CD8-positive, alpha-beta memory T cell (primary cell): ENCODE measurements around the gene SSTR1. TPM values are rescaled to one million over a fixed set of nuclear protein-coding genes. Genes with fewer than 3 reads are reported as not detected.

Experiments
- polyA plus RNA-seq: library from polyadenylated mRNA; unstranded; fragments of 300-500 nt; fragmentation: Illumina TruSeq; gene quantifications from one replicate; pipeline ENCODE4 v1.2.3, GENCODE V29; 2021
- total RNA-seq, 2 experiments: library from RNA; stranded (reverse); gene quantifications; one replicate each; pipeline ENCODE4 v1.2.3, GENCODE V29; 2021

SSTR1 gene
- total and polyA plus RNA-seq, 3 experiments from 2014 or later = not detected

Other genes starting within 250 kb of the SSTR1 start
- gene CLEC14A, start 48.2 kb downstream of the SSTR1 start, total RNA-seq = not detected
- gene CLEC14A, start 48.2 kb downstream of the SSTR1 start, polyA plus RNA-seq = not detected